ENCODE measurements around the gene TNRC18. TPM values are rescaled to one million over a fixed set of nuclear protein-coding genes. Genes with fewer than 3 reads are reported as not detected.

The TNRC18 gene
- total and polyA plus RNA-seq, 2 donors (not counting 1 experiment from before 2014, with no cell fraction given): 17.8 to 75.0 TPM

DNA sequence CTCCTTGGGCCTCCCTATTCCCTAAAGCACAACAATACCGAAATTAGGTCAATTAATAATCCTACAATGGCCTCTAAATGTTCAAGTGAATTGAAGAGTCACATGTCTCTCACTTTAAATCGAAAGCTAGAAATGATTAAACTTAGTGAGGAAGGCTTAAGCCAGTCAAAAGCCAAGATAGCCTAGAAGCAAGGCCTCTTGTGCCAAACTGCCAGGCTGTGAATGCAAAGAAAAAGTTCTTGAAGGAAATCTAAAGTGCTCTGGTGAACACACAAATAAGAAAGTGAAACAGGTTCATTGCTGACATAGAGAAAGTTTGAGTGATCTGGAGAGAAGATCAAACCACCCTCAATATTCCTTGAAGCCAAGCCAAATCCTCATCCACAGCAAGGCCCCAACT lies 83.7 kb downstream of the TNRC18 start:
- TF ChIP-seq CTCF (IDR thresholded peaks at IDR 0.05): no peak
- TF ChIP-seq EZH2 (IDR thresholded peaks at IDR 0.05; ENCODE audit: borderline replicate concordance, insufficient read depth, low read depth, low read length, poor library complexity, severe bottlenecking): no peak
- Histone ChIP-seq H3K4me2 (replicated peaks; ENCODE audit: low read depth, low read length, poor library complexity, severe bottlenecking) (no peak overlapping the region), H3K36me3 (replicated peaks in 1 of 2; ENCODE audit: control extremely low read depth in 1 of 2, control insufficient read depth in 1 of 2, extremely low read depth in 1 of 2, insufficient read depth in 2 of 2, low read length in 1 of 2) (peaks cover 2 to 57% of the 10 kb centered on the region in 2 experiments), H3K27me3 (replicated peaks in 1 of 4; ENCODE audit: control extremely low read depth in 1 of 4, control insufficient read depth in 3 of 4, insufficient read depth in 4 of 4, low read length in 3 of 4) (no peaks in the 10 kb centered on the region), H3K9me3 (ENCODE audit: control extremely low read depth in 1 of 3, control insufficient read depth in 2 of 3, insufficient read depth in 1 of 3, low read length in 2 of 3) (peaks cover 0 to 60% (median 26%) of the 10 kb centered on the region in 3 donors), H4K20me1 (ENCODE audit: control insufficient read depth, insufficient read depth, low read length, poor library complexity, severe bottlenecking) (peaks cover 7% of the 10 kb centered on the region), H3K4me1 (ENCODE audit: control insufficient read depth in 2 of 2, insufficient read depth in 2 of 2, low read length in 2 of 2) (no peaks in the 10 kb centered on the region), H2AFZ (ENCODE audit: insufficient read depth, low read depth, low read length, poor library complexity, severe bottlenecking) (no peak overlapping the region), H3K79me2 (ENCODE audit: control insufficient read depth, insufficient read depth, low read length) (peaks cover 9% of the 10 kb centered on the region), H3K27ac (ENCODE audit: low read length in 2 of 2) (no peak overlapping the region), H3K4me3 (ENCODE audit: control extremely low read depth in 1 of 5, extremely low read depth in 1 of 5, insufficient read depth in 1 of 5, low read depth in 2 of 5, low read length in 4 of 5) (no peak overlapping the region), H3K9ac (ENCODE audit: low read length) (no peak overlapping the region)
- Mint-ChIP-seq H3K27me3 (no peaks in the 10 kb centered on the region), H3K9me3 (ENCODE audit: insufficient read depth) (peaks cover 12% of the 10 kb centered on the region), H3K4me1 (no peaks in the 10 kb centered on the region), H3K27ac (no peak overlapping the region), H3K4me3 (no peak overlapping the region)
- WGBS (ENCODE audit: insufficient coverage): 90% methylated on average over 2 of the region's 2 CpGs
- ChIA-PET CTCF (interaction anchor here (0.6 kb wide), 1 partner anchor 176 kb away, joined by 4 read pairs; no protein-coding TSS in a partner anchor), POLR2A (interaction anchor here (0.5 kb wide), 1 partner anchor 52 kb away, joined by 3 read pairs; no protein-coding TSS in a partner anchor)
- no peak for DNase-seq
- intact Hi-C loops (cut with micrococcal nuclease): no loop called here
- no peak for ATAC-seq (ENCODE audit: low read depth)

DNA sequence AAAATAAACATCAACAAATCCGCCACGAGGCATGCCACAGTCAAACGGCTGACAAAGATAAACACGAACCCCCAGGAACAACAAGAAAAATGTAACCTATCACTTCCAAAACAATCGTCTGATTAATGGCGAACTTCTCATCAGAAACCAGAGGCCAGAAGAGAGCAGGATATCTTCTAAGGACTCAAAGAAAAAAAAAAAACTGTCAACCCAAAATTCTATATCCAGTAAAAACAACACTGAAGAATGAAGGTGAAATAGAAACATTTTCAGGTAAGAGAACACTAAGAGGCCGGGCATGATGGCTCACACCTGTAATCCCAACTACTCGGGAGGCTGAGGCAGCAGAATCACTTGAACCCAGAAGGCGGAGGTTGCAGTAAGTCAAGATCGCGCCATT lies 86.6 kb downstream of the TNRC18 start:
- Histone ChIP-seq H3K4me2 (replicated peaks; ENCODE audit: low read depth, low read length, poor library complexity, severe bottlenecking) (no peak overlapping the region), H3K27me3 (replicated peaks in 1 of 4; ENCODE audit: control extremely low read depth in 1 of 4, control insufficient read depth in 3 of 4, insufficient read depth in 4 of 4, low read length in 3 of 4) (no peaks in the 10 kb centered on the region), H3K27ac (ENCODE audit: low read length in 2 of 2) (no peak overlapping the region), H3K36me3 (replicated peaks in 1 of 2; ENCODE audit: control extremely low read depth in 1 of 2, control insufficient read depth in 1 of 2, extremely low read depth in 1 of 2, insufficient read depth in 2 of 2, low read length in 1 of 2) (peaks cover 0 to 42% of the 10 kb centered on the region in 2 experiments), H3K79me2 (ENCODE audit: control insufficient read depth, insufficient read depth, low read length) (peaks cover 26% of the 10 kb centered on the region), H3K9ac (ENCODE audit: low read length) (no peak overlapping the region), H4K20me1 (ENCODE audit: control insufficient read depth, insufficient read depth, low read length, poor library complexity, severe bottlenecking) (peaks cover 35% of the 10 kb centered on the region), H3K4me1 (ENCODE audit: control insufficient read depth in 2 of 2, insufficient read depth in 2 of 2, low read length in 2 of 2) (peaks cover 2 to 4% of the 10 kb centered on the region in 2 donors), H3K4me3 (ENCODE audit: control extremely low read depth in 1 of 5, extremely low read depth in 1 of 5, insufficient read depth in 1 of 5, low read depth in 2 of 5, low read length in 4 of 5) (no peak overlapping the region), H2AFZ (ENCODE audit: insufficient read depth, low read depth, low read length, poor library complexity, severe bottlenecking) (no peak overlapping the region), H3K9me3 (ENCODE audit: control extremely low read depth in 1 of 3, control insufficient read depth in 2 of 3, insufficient read depth in 1 of 3, low read length in 2 of 3) (peaks cover 0 to 37% (median 9%) of the 10 kb centered on the region in 3 donors)
- Mint-ChIP-seq H3K27me3 (no peaks in the 10 kb centered on the region), H3K4me3 (no peak overlapping the region), H3K4me1 (peaks cover 3% of the 10 kb centered on the region), H3K9me3 (ENCODE audit: insufficient read depth) (peaks cover 10% of the 10 kb centered on the region), H3K27ac (no peak overlapping the region)
- WGBS (ENCODE audit: insufficient coverage): 98% methylated on average over 7 of the region's 11 CpGs
- CTCF ChIA-PET: no interaction called here
- POLR2A ChIA-PET: no interaction called here
- no peak for TF ChIP-seq EZH2 (IDR thresholded peaks at IDR 0.05; ENCODE audit: borderline replicate concordance, insufficient read depth, low read depth, low read length, poor library complexity, severe bottlenecking)
- intact Hi-C loops (cut with micrococcal nuclease): no loop called here
- no peak for DNase-seq
- ATAC-seq (ENCODE audit: low read depth): no peak

Data from B cell (primary cell).